Germinal center (tissue), 1 donor: ENCODE data around the gene WNT5B.
A peak's percentile ranks its signal among the peaks of the same experiment; 100 is the strongest.

Experiments
- DNase-seq: peaks from one replicate; pipeline ENCODE4 v3.0.0; 2012; ENCODE audit warnings: mixed read lengths, low spot score

WNT5B gene

GRCh38 chr12:1630133-1630826 lies 1.2 kb downstream of the WNT5B start:
- DNase-seq, result peak; percentile 44

DNA sequence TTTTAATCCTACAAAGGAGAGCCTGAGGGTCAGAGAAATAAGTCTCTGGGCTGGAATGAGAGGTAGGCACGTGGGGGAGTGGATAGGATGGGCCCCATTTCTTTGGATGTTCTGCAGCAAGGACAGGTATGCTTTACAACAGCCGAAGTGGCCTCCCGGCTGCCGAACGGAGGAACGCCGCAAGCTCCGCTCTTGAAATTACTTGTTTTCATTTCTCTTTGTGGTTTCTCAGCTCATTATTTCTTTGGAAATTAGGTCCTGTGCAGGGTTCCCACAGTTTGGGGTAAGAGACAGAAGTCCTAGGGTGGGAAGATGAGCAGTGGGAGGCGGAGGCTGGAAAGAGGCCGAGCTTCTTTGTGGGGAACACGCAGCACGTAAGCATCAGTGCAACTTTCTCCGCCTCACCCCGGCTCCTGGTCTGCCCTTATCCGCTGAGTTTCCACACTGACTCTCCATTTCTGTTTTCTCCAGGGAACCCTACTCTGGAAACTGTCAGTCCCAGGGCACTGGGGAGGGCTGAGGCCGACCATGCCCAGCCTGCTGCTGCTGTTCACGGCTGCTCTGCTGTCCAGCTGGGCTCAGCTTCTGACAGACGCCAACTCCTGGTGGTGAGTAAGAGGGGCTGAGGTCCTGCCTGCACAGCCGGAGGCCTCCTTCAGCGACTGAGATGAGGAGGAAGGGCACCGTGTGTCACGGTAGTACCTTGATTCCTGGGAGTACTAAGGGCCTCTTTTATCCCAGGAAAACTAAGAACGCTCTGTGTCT lies 2.0 kb downstream of the WNT5B start:
- no peak for DNase-seq

- no peak for DNase-seq
Measured at GRCh38 chr12:1632702-1633101, 3.7 kb downstream of the WNT5B start.

GRCh38 chr12:1633459-1633858 lies 4.4 kb downstream of the WNT5B start:
- no peak for DNase-seq

DNA sequence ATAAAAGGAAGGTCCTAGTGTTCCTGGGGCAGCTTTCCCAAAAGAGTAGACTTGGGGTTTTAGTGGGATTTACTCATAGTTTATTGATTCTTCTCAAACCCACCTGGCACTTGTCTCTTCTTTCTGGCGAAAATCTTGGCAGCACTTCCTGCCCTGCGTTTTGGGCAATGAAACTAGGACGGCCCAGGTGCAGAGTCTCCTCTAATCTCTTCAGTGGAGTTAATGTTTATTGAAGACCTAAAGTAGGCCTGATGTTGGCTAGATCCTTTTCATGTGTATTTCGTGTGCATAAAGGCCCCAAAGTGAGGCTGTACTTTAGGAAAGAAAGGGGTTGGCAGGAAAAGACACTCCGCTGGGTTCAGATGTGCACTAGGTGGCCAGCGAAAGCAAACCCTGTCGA lies 5.1 kb downstream of the WNT5B start:
- DNase-seq, result no peak

- DNase-seq, result peak; percentile 62
Measured at GRCh38 chr12:1634590-1635191, 5.7 kb downstream of the WNT5B start.

- DNase-seq, result no peak
Measured at GRCh38 chr12:1635301-1636095, 6.5 kb downstream of the WNT5B start.

DNA sequence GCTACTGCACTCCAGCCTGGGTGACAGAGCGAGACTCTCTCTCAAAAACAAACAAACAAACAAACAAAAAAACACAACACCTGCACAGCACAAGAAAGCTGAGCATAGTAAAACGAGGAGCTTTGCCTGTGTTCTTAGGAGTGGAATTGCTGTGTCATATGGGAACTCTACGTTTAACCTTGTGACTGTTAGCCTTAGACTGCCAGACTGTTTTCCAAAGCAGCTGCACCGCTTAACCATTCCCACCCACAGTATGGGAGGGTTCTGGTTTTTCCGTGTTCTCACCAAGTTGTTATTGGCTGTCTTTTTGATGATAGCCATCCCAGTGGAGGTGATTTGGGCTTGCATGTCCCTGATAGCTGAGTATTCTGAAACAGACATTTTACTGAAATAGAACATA lies 9.2 kb downstream of the WNT5B start:
- DNase-seq, result no peak

- no peak for DNase-seq
Measured at GRCh38 chr12:1639538-1639937, 10.5 kb downstream of the WNT5B start.

GRCh38 chr12:1640328-1641234 lies 11.6 kb downstream of the WNT5B start:
- no peak for DNase-seq

GRCh38 chr12:1642513-1642912 lies 13.5 kb downstream of the WNT5B start:
- DNase-seq, result no peak

DNA sequence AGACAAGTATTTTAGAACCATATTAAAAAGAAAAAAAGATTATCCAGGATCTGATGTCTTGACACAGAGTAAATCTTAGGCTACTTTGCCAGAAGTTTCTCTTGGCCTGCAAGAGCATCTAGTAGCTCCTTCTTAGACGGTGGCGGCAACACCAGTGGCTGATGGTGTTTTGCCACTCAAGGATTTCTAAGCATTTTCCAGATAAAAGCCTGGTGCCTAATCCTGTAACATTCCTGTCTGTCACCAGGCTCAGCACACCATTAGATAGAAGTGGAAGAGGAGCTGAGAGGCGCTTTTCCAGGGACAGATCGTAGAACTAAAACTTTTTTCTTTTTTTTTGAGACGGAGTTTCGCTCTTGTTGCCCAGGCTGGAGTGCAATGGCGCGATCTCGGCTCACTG lies 14.0 kb downstream of the WNT5B start:
- no peak for DNase-seq

- DNase-seq, result no peak
Measured at GRCh38 chr12:1643905-1644533, 15.0 kb downstream of the WNT5B start.

- no peak for DNase-seq
Measured at GRCh38 chr12:1644534-1645438, 15.8 kb downstream of the WNT5B start.

GRCh38 chr12:1645819-1646218 lies 16.8 kb downstream of the WNT5B start:
- no peak for DNase-seq

DNA sequence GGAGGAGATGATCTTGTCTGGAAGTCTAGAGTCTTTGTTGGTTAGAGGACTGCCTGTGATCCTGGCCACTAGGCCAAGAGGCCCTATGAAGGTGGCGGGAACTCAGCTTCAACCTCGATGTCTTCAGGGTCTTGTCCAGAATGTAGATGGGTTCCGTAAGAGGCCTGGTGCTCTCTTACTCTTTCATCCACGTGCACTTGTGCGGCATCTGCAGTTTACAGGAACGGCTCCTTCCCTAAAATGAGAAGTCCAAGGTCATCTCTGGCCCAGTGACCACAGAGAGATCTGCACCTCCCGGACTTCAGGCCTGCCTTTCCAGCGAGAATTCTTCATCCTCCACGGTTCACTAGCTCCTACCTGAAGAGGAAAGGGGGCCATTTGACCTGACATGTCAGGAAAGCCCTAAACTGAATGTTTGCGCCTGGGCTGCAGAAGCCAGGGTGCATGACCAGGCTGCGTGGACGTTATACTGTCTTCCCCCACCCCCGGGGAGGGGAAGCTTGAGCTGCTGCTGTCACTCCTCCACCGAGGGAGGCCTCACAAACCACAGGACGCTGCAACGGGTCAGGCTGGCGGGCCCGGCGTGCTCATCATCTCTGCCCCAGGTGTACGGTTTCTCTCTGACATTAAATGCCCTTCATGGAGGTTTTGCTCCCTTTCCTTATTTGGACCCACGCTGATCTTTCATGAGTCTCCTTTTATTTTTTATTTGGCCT lies 17.7 kb downstream of the WNT5B start:
- no peak for DNase-seq

- DNase-seq, result no peak
Measured at GRCh38 chr12:1647285-1647669, 18.2 kb downstream of the WNT5B start.

- DNase-seq, result no peak
Measured at GRCh38 chr12:1650260-1650977, 21.4 kb downstream of the WNT5B start.

DNA sequence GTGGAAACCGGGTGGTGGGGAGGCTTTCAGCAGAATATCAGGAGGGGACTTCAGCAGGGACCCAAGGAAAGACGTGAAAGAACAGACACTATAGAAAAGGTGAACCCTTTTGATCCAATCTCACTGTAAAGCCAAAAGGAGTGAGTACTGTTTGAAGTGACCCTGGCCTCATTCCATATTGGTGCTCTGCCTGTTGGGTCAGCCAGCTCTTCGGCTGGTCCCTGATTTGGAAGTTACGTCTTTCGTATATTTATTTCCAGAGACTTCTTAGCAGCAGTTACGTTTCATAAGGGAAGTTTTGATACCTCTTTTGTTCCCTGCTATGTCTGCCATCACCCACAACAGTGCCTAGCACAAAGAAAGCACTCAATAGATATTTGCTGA lies 21.9 kb downstream of the WNT5B start:
- DNase-seq, result no peak
